Mammary epithelial cell (primary cell): ENCODE data around the gene ARPC2.

Experiments
- CTCF ChIP-seq, 2 donors: IDR thresholded peaks in 1 of 2; conservative IDR thresholded peaks in 1 of 2; 2 replicates each; pipeline ENCODE4 v1.5.1; 2011 to 2012; ENCODE audit warnings: inconsistent platforms in 2 of 2, low read length in 2 of 2, mild to moderate bottlenecking in 2 of 2, control low read depth in 1 of 2, low read depth in 1 of 2; ENCODE audit not compliant: insufficient read depth in 1 of 2; ENCODE audit errors: extremely low read depth in 1 of 2
- EZH2 ChIP-seq: IDR thresholded peaks from 2 replicates; pipeline ENCODE4 v1.6.1; 2012; ENCODE audit warnings: low read length, inconsistent platforms, borderline replicate concordance

- TF ChIP-seq EZH2 = no peak
- no peak for TF ChIP-seq CTCF (conservative IDR thresholded peaks at IDR 0.05 in 1 of 2, IDR thresholded peaks at IDR 0.05 in 1 of 2; ENCODE audit: extremely low read depth in 1 of 2, insufficient read depth in 1 of 2, low read depth in 1 of 2, low read length in 2 of 2)
These were observed 60.9 kb downstream of the ARPC2 start for GRCh38 chr2:218277921-218278320.
